LHCN-M2 (cell line): Measurements from ENCODE around the gene PTPN11. TPM values are rescaled to one million over a fixed set of nuclear protein-coding genes. Genes with fewer than 3 reads are reported as not detected.
"Not testable (repeated sequence)": the region's sequence is repeated elsewhere in the genome, so short reads cannot be mapped to it uniquely, and the experiment has no call there.

Experiments
- DNase-seq: peaks from one replicate; pipeline ENCODE4 v3.0.0-alpha.2; 2012; ENCODE audit warnings: low read depth
- total RNA-seq: library from RNA; depleted of rRNA; stranded (reverse); fragments of >200 nt; gene quantifications from 2 replicates; pipeline ENCODE4 v1.2.3, GENCODE V29; 2014

PTPN11 gene
- total RNA-seq, 1 experiment from 2014 or later = 97.0 TPM

- not testable (repeated sequence) for DNase-seq
Observed at GRCh38 chr12:112448165-112448564, 29.4 kb downstream of the PTPN11 start.

- DNase-seq = no peak
Observed at GRCh38 chr12:112450725-112451124, 32.0 kb downstream of the PTPN11 start.

GRCh38 chr12:112456029-112456428, 37.3 kb downstream of the PTPN11 start:
- DNase-seq = no peak

- DNase-seq = not testable (repeated sequence)
Observed at GRCh38 chr12:112457142-112457541, 38.4 kb downstream of the PTPN11 start.

- no peak for DNase-seq
Observed at GRCh38 chr12:112458330-112458729, 39.6 kb downstream of the PTPN11 start.

- DNase-seq = no peak
Observed at GRCh38 chr12:112458751-112459150, 40.0 kb downstream of the PTPN11 start.

- no peak for DNase-seq
Observed at GRCh38 chr12:112463478-112463877, 44.7 kb downstream of the PTPN11 start.

- DNase-seq = no peak
Observed at GRCh38 chr12:112464605-112465004, 45.9 kb downstream of the PTPN11 start.

GRCh38 chr12:112466011-112466422, 47.3 kb downstream of the PTPN11 start:
- DNase-seq = no peak

- no peak for DNase-seq
Observed at GRCh38 chr12:112466835-112467234, 48.1 kb downstream of the PTPN11 start.

- no peak for DNase-seq
Observed at GRCh38 chr12:112468046-112468445, 49.3 kb downstream of the PTPN11 start.

GRCh38 chr12:112473056-112473455, 54.3 kb downstream of the PTPN11 start:
- DNase-seq = no peak

GRCh38 chr12:112479413-112479812, 60.7 kb downstream of the PTPN11 start:
- no peak for DNase-seq

- no peak for DNase-seq
Observed at GRCh38 chr12:112480931-112481330, 62.2 kb downstream of the PTPN11 start.

GRCh38 chr12:112482733-112483132, 64.0 kb downstream of the PTPN11 start:
- no peak for DNase-seq

- no peak for DNase-seq
Observed at GRCh38 chr12:112486361-112486760, 67.6 kb downstream of the PTPN11 start.

GRCh38 chr12:112488257-112488876, 69.6 kb downstream of the PTPN11 start:
- no peak for DNase-seq

GRCh38 chr12:112489456-112489855, 70.7 kb downstream of the PTPN11 start:
- DNase-seq = no peak

GRCh38 chr12:112496496-112496895, 77.7 kb downstream of the PTPN11 start:
- DNase-seq = no peak

- no peak for DNase-seq
Observed at GRCh38 chr12:112498580-112498979, 79.8 kb downstream of the PTPN11 start.

- peak; percentile 17 for DNase-seq
Observed at GRCh38 chr12:112503512-112503911, 84.8 kb downstream of the PTPN11 start.

GRCh38 chr12:112506513-112507166, 87.9 kb downstream of the PTPN11 start:
- no peak for DNase-seq

GRCh38 chr12:112513471-112513870, 94.7 kb downstream of the PTPN11 start:
- DNase-seq = no peak
